Occipital lobe (tissue), 2 donors: Measurements from ENCODE around the gene MYO3B. TPM values are rescaled to one million over a fixed set of nuclear protein-coding genes. Genes with fewer than 3 reads are reported as not detected.

Source experiments
- DNase-seq: peaks from one replicate; lab custom pipeline; 2025; lab: John Stamatoyannopoulos, UW
- total RNA-seq: library from RNA; depleted of rRNA; stranded (reverse); fragments of >200 nt; gene quantifications from one replicate; pipeline ENCODE4 v1.2.3, GENCODE V29; 2014

Gene MYO3B
- total RNA-seq, 1 donor from 2014 or later = 0.16 TPM

- no peak for DNase-seq
Observed at GRCh38 chr2:170362871-170363631, 185.1 kb downstream of the MYO3B start.

GRCh38 chr2:170365003-170365402 is 187.1 kb downstream of the MYO3B start:
- DNase-seq = no peak

- DNase-seq = no peak
Observed at GRCh38 chr2:170365686-170366085, 187.7 kb downstream of the MYO3B start.

GRCh38 chr2:170368370-170368769 is 190.4 kb downstream of the MYO3B start:
- no peak for DNase-seq

- DNase-seq = no peak
Observed at GRCh38 chr2:170369228-170369627, 191.3 kb downstream of the MYO3B start.

- DNase-seq = no peak
Observed at GRCh38 chr2:170369894-170370293, 191.9 kb downstream of the MYO3B start.

- no peak for DNase-seq
Observed at GRCh38 chr2:170371231-170371998, 193.5 kb downstream of the MYO3B start.

GRCh38 chr2:170375192-170375591 is 197.2 kb downstream of the MYO3B start:
- DNase-seq = no peak

GRCh38 chr2:170377500-170378207 is 199.7 kb downstream of the MYO3B start:
- DNase-seq = no peak

GRCh38 chr2:170380267-170380666 is 202.3 kb downstream of the MYO3B start:
- no peak for DNase-seq

GRCh38 chr2:170381678-170382077 is 203.7 kb downstream of the MYO3B start:
- no peak for DNase-seq

GRCh38 chr2:170386554-170386953 is 208.6 kb downstream of the MYO3B start:
- no peak for DNase-seq

GRCh38 chr2:170391018-170391417 is 213.1 kb downstream of the MYO3B start:
- DNase-seq = no peak

GRCh38 chr2:170391697-170392096 is 213.8 kb downstream of the MYO3B start:
- DNase-seq = no peak

- DNase-seq = no peak
Observed at GRCh38 chr2:170393861-170394498, 216.0 kb downstream of the MYO3B start.

GRCh38 chr2:170394641-170395387 is 216.9 kb downstream of the MYO3B start:
- no peak for DNase-seq

GRCh38 chr2:170396799-170397459 is 219.0 kb downstream of the MYO3B start:
- DNase-seq = no peak

GRCh38 chr2:170401187-170401586 is 223.2 kb downstream of the MYO3B start:
- no peak for DNase-seq

GRCh38 chr2:170404846-170405245 is 226.9 kb downstream of the MYO3B start:
- no peak for DNase-seq

GRCh38 chr2:170405326-170405725 is 227.4 kb downstream of the MYO3B start:
- DNase-seq = no peak
